ENCODE results near the gene PAQR9. TPM values are rescaled to one million over a fixed set of nuclear protein-coding genes. Genes with fewer than 3 reads are reported as not detected.
A peak's percentile ranks its signal among the peaks of the same experiment; 100 is the strongest.

The PAQR9 gene
- 3.6 TPM for polyA plus RNA-seq (2013, experiment 1 of 2)
- polyA plus RNA-seq (2013, experiment 2 of 2), result 3.6 TPM

- H3K79me1 ChIP-seq (ENCODE audit: low read depth, low read length), result no peaks in the 10 kb centered on the region
- no peak within 1 kb of the TSS for H3K27ac ChIP-seq (replicated peaks; ENCODE audit: low read length)
- peak within 1 kb of the TSS; percentile 99 for H3K18ac ChIP-seq (ENCODE audit: low read length)
- H3K23ac ChIP-seq (ENCODE audit: low read depth, low read length, poor library complexity), result peak within 1 kb of the TSS; percentile 100
- H2AFZ ChIP-seq (ENCODE audit: low read length), result peak within 1 kb of the TSS; percentile 100
- H3K36me3 ChIP-seq (replicated peaks in 1 of 2; ENCODE audit: control insufficient read depth in 2 of 2, insufficient read depth in 2 of 2, low read length in 2 of 2), result no peaks in the 10 kb centered on the region
- peak within 1 kb of the TSS; percentile 96 for H4K91ac ChIP-seq (ENCODE audit: low read depth, low read length, poor library complexity)
- peaks cover 0 to 54% (median 11%) of the 10 kb centered on the region in 3 experiments for H3K27me3 ChIP-seq (ENCODE audit: control insufficient read depth in 3 of 3, insufficient read depth in 3 of 3, low read depth in 1 of 3, low read length in 3 of 3)
- peak within 1 kb of the TSS; percentile 69 to 87 for H3K4me3 ChIP-seq (ENCODE audit: low read length in 2 of 2)
- H3K4me2 ChIP-seq (ENCODE audit: insufficient read depth, low read length, poor library complexity, severe bottlenecking), result peak within 1 kb of the TSS; percentile 88
- H2BK15ac ChIP-seq (ENCODE audit: low read length), result peak within 1 kb of the TSS; percentile 68
- DNase-seq (ENCODE audit: low spot score), result peak; percentile 52
- peak within 1 kb of the TSS; percentile 82 for H2BK12ac ChIP-seq (ENCODE audit: low read length)
- peak within 1 kb of the TSS; percentile 99 for H4K8ac ChIP-seq (ENCODE audit: low read depth, low read length)
- no peak within 1 kb of the TSS for H2BK120ac ChIP-seq (ENCODE audit: low read depth, low read length)
- H3K4ac ChIP-seq (ENCODE audit: low read length), result peak within 1 kb of the TSS; percentile 53
- peaks cover 5 to 11% of the 10 kb centered on the region in 2 donors for H3K9me3 ChIP-seq (replicated peaks in 1 of 2; ENCODE audit: control insufficient read depth in 2 of 2, insufficient read depth in 1 of 2, low read depth in 1 of 2, low read length in 2 of 2)
- peak within 1 kb of the TSS; percentile 95 for H3K14ac ChIP-seq (ENCODE audit: low read length)
- peaks cover 0 to 14% of the 10 kb centered on the region in 2 donors for H3K4me1 ChIP-seq (ENCODE audit: control insufficient read depth in 2 of 2, insufficient read depth in 1 of 2, low read depth in 1 of 2, low read length in 2 of 2)
- H2AK5ac ChIP-seq (ENCODE audit: low read depth, low read length), result peak within 1 kb of the TSS; percentile 98
- H3K9ac ChIP-seq (ENCODE audit: low read depth, low read length, poor library complexity), result peak within 1 kb of the TSS; percentile 94
- no CpG with 5 or more reads among the region's 117 CpGs for WGBS, 2 donors (ENCODE audit: extremely low coverage in 2 of 2, insufficient read length in 2 of 2, insufficient replicate concordance in 1 of 2)
- no peak within 1 kb of the TSS for H2BK5ac ChIP-seq (ENCODE audit: low read length)
These were observed at the start of gene PAQR9 for GRCh38 chr3:142963516-142964448. Gene PAQR9 (minus strand): TSS chr3:142963674. CDS start chr3:142963336, 338 bp downstream.

GRCh38 chr3:143011705-143012104, 48.2 kb upstream of the PAQR9 start:
- no peaks in the 10 kb centered on the region for H3K27me3 ChIP-seq (ENCODE audit: control insufficient read depth in 3 of 3, insufficient read depth in 3 of 3, low read depth in 1 of 3, low read length in 3 of 3)
- H4K91ac ChIP-seq (ENCODE audit: low read depth, low read length, poor library complexity), result no peak overlapping the region

GRCh38 chr3:143010024-143010423, 46.5 kb upstream of the PAQR9 start:
- H2BK12ac ChIP-seq (ENCODE audit: low read length), result no peak overlapping the region
- H3K4me1 ChIP-seq (ENCODE audit: control insufficient read depth in 2 of 2, insufficient read depth in 1 of 2, low read depth in 1 of 2, low read length in 2 of 2), result no peaks in the 10 kb centered on the region
- no peak overlapping the region for H3K9ac ChIP-seq (ENCODE audit: low read depth, low read length, poor library complexity)
- no peak overlapping the region for H3K4me2 ChIP-seq (ENCODE audit: insufficient read depth, low read length, poor library complexity, severe bottlenecking)
- peaks cover 0 to 40% of the 10 kb centered on the region in 2 donors for H3K36me3 ChIP-seq (replicated peaks in 1 of 2; ENCODE audit: control insufficient read depth in 2 of 2, insufficient read depth in 2 of 2, low read length in 2 of 2)
- no peak overlapping the region for H2BK5ac ChIP-seq (ENCODE audit: low read length)
- no CpG with 5 or more reads among the region's 3 CpGs for WGBS, 2 donors (ENCODE audit: extremely low coverage in 2 of 2, insufficient read length in 2 of 2, insufficient replicate concordance in 1 of 2)
- no peak overlapping the region for H2AK5ac ChIP-seq (ENCODE audit: low read depth, low read length)
- no peak overlapping the region for H2BK15ac ChIP-seq (ENCODE audit: low read length)
- H3K18ac ChIP-seq (ENCODE audit: low read length), result no peak overlapping the region
- no peak overlapping the region for H2AFZ ChIP-seq (ENCODE audit: low read length)
- no peaks in the 10 kb centered on the region for H3K9me3 ChIP-seq (replicated peaks in 1 of 2; ENCODE audit: control insufficient read depth in 2 of 2, insufficient read depth in 1 of 2, low read depth in 1 of 2, low read length in 2 of 2)
- H4K91ac ChIP-seq (ENCODE audit: low read depth, low read length, poor library complexity), result no peak overlapping the region
- peaks cover 3% of the 10 kb centered on the region for H3K79me1 ChIP-seq (ENCODE audit: low read depth, low read length)
- no peaks in the 10 kb centered on the region for H3K27me3 ChIP-seq (ENCODE audit: control insufficient read depth in 3 of 3, insufficient read depth in 3 of 3, low read depth in 1 of 3, low read length in 3 of 3)
- no peak overlapping the region for H2BK120ac ChIP-seq (ENCODE audit: low read depth, low read length)
- no peak overlapping the region for H4K8ac ChIP-seq (ENCODE audit: low read depth, low read length)
- H3K27ac ChIP-seq (replicated peaks; ENCODE audit: low read length), result no peak overlapping the region
- no peak overlapping the region for H3K23ac ChIP-seq (ENCODE audit: low read depth, low read length, poor library complexity)
- H3K4ac ChIP-seq (ENCODE audit: low read length), result no peak overlapping the region
- H3K14ac ChIP-seq (ENCODE audit: low read length), result no peak overlapping the region
- DNase-seq (ENCODE audit: low spot score), result no peak
- no peak overlapping the region for H3K4me3 ChIP-seq (ENCODE audit: low read length in 2 of 2)

More at GRCh38 chr3:143011705-143012104, 48.2 kb upstream of the PAQR9 start:
- Histone ChIP-seq H3K4me1 (ENCODE audit: control insufficient read depth in 2 of 2, insufficient read depth in 1 of 2, low read depth in 1 of 2, low read length in 2 of 2) (no peaks in the 10 kb centered on the region), H3K36me3 (replicated peaks in 1 of 2; ENCODE audit: control insufficient read depth in 2 of 2, insufficient read depth in 2 of 2, low read length in 2 of 2) (peaks cover 2 to 57% of the 10 kb centered on the region in 2 donors), H3K23ac (ENCODE audit: low read depth, low read length, poor library complexity) (no peak overlapping the region), H3K4me3 (ENCODE audit: low read length in 2 of 2) (no peak overlapping the region), H3K79me1 (ENCODE audit: low read depth, low read length) (peaks cover 2% of the 10 kb centered on the region), H2BK15ac (ENCODE audit: low read length) (no peak overlapping the region), H3K4me2 (ENCODE audit: insufficient read depth, low read length, poor library complexity, severe bottlenecking) (no peak overlapping the region), H3K14ac (ENCODE audit: low read length) (no peak overlapping the region), H2AFZ (ENCODE audit: low read length) (no peak overlapping the region), H3K18ac (ENCODE audit: low read length) (no peak overlapping the region), H3K27ac (replicated peaks; ENCODE audit: low read length) (no peak overlapping the region), H3K4ac (ENCODE audit: low read length) (no peak overlapping the region), H3K9ac (ENCODE audit: low read depth, low read length, poor library complexity) (no peak overlapping the region), H4K8ac (ENCODE audit: low read depth, low read length) (no peak overlapping the region), H2BK120ac (ENCODE audit: low read depth, low read length) (no peak overlapping the region), H2BK5ac (ENCODE audit: low read length) (no peak overlapping the region), H2AK5ac (ENCODE audit: low read depth, low read length) (no peak overlapping the region), H3K9me3 (replicated peaks in 1 of 2; ENCODE audit: control insufficient read depth in 2 of 2, insufficient read depth in 1 of 2, low read depth in 1 of 2, low read length in 2 of 2) (no peaks in the 10 kb centered on the region), H2BK12ac (ENCODE audit: low read length) (no peak overlapping the region)
- WGBS, 2 donors (ENCODE audit: extremely low coverage in 2 of 2, insufficient read length in 2 of 2, insufficient replicate concordance in 1 of 2), result no CpG with 5 or more reads among the region's 3 CpGs
- DNase-seq (ENCODE audit: low spot score), result no peak

DNA sequence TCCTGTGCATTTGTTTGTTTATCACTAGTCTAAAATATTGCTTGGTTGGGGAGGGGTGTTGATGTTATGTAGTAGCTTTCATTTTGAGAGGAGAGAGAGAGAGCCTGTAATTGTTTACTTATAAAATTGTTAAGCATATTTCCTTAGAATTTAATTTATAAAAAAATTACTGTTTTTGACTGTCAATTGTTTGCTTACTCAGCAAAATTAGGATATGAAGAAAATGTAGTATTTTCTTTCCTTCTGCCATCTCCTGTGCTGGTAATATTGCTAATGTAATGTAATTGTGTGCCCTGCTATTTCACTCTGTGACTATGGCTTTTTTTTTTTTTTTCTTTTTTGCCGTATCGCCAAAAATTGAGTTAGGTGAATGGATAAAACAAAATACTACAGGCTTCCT, 41.3 kb upstream of the PAQR9 start:
- H3K27me3 ChIP-seq (ENCODE audit: control insufficient read depth in 3 of 3, insufficient read depth in 3 of 3, low read depth in 1 of 3, low read length in 3 of 3), result no peaks in the 10 kb centered on the region
- H3K18ac ChIP-seq (ENCODE audit: low read length), result no peak overlapping the region
- H2AFZ ChIP-seq (ENCODE audit: low read length), result no peak overlapping the region
- H2BK5ac ChIP-seq (ENCODE audit: low read length), result no peak overlapping the region
- peaks cover 3% of the 10 kb centered on the region for H3K79me1 ChIP-seq (ENCODE audit: low read depth, low read length)
- no peaks in the 10 kb centered on the region for H3K9me3 ChIP-seq (replicated peaks in 1 of 2; ENCODE audit: control insufficient read depth in 2 of 2, insufficient read depth in 1 of 2, low read depth in 1 of 2, low read length in 2 of 2)
- H2BK120ac ChIP-seq (ENCODE audit: low read depth, low read length), result no peak overlapping the region
- no peak for DNase-seq (ENCODE audit: low spot score)
- no peak overlapping the region for H3K9ac ChIP-seq (ENCODE audit: low read depth, low read length, poor library complexity)
- H2BK15ac ChIP-seq (ENCODE audit: low read length), result no peak overlapping the region
- H4K91ac ChIP-seq (ENCODE audit: low read depth, low read length, poor library complexity), result no peak overlapping the region
- no peak overlapping the region for H3K4ac ChIP-seq (ENCODE audit: low read length)
- peaks cover 0 to under 1% of the 10 kb centered on the region in 2 donors for H3K4me1 ChIP-seq (ENCODE audit: control insufficient read depth in 2 of 2, insufficient read depth in 1 of 2, low read depth in 1 of 2, low read length in 2 of 2)
- WGBS, 2 donors (ENCODE audit: extremely low coverage in 2 of 2, insufficient read length in 2 of 2, insufficient replicate concordance in 1 of 2), result no CpG with 5 or more reads among the region's 2 CpGs
- no peak overlapping the region for H2BK12ac ChIP-seq (ENCODE audit: low read length)
- H4K8ac ChIP-seq (ENCODE audit: low read depth, low read length), result no peak overlapping the region
- no peak overlapping the region for H2AK5ac ChIP-seq (ENCODE audit: low read depth, low read length)
- no peak overlapping the region for H3K4me2 ChIP-seq (ENCODE audit: insufficient read depth, low read length, poor library complexity, severe bottlenecking)
- H3K14ac ChIP-seq (ENCODE audit: low read length), result no peak overlapping the region
- H3K23ac ChIP-seq (ENCODE audit: low read depth, low read length, poor library complexity), result no peak overlapping the region
- H3K4me3 ChIP-seq (ENCODE audit: low read length in 2 of 2), result no peak overlapping the region
- H3K36me3 ChIP-seq (replicated peaks in 1 of 2; ENCODE audit: control insufficient read depth in 2 of 2, insufficient read depth in 2 of 2, low read length in 2 of 2), result no peaks in the 10 kb centered on the region
- no peak overlapping the region for H3K27ac ChIP-seq (replicated peaks; ENCODE audit: low read length)

Data from neuronal stem cell (in vitro differentiated cells).